Neural crest cell (in vitro differentiated cells): Measurements from ENCODE around the gene KLHL22. TPM values are rescaled to one million over a fixed set of nuclear protein-coding genes. Genes with fewer than 3 reads are reported as not detected.
A peak's percentile ranks its signal among the peaks of the same experiment; 100 is the strongest.
"Not testable (repeated sequence)": the region's sequence is repeated elsewhere in the genome, so short reads cannot be mapped to it uniquely, and the experiment has no call there.

Experiments used
- DNase-seq: peaks from one replicate; pipeline ENCODE4 v3.0.0; 2021; ENCODE audit warnings: low read depth, mixed read lengths, low spot score
- H3K27ac Mint-ChIP-seq: one replicate; pipeline ENCODE4 v1.8.0; 2021; ENCODE audit warnings: mild to moderate bottlenecking, mixed read lengths; ENCODE audit not compliant: unreplicated experiment
- H3K27me3 Mint-ChIP-seq: 2 replicates; pipeline ENCODE4 v1.8.0; 2021; ENCODE audit warnings: low read depth, mild to moderate bottlenecking, mixed read lengths
- H3K36me3 Mint-ChIP-seq: 2 replicates; pipeline ENCODE4 v1.8.0; 2021; ENCODE audit warnings: low read depth, mild to moderate bottlenecking, mixed read lengths
- H3K4me1 Mint-ChIP-seq: 2 replicates; pipeline ENCODE4 v1.8.0; 2021; ENCODE audit warnings: mixed read lengths
- H3K4me3 Mint-ChIP-seq: one replicate; pipeline ENCODE4 v1.8.0; 2021; ENCODE audit warnings: mild to moderate bottlenecking, mixed read lengths
- H3K9me3 Mint-ChIP-seq: 2 replicates; pipeline ENCODE4 v1.8.0; 2021; ENCODE audit warnings: mixed read lengths
- total RNA-seq: library from RNA; stranded (reverse); gene quantifications from 2 replicates; pipeline ENCODE4 v1.2.1, GENCODE V29; 2021
- TF ChIP-seq, protein P1 (sequence below): fragments of 200-600 bp; sonication (generic); conservative IDR thresholded peaks from 2 replicates; pipeline ENCODE4 v1.5.0; 2021; ENCODE audit warnings: antibody characterized with exemption, mild to moderate bottlenecking

KLHL22 gene
- total RNA-seq, 1 donor from 2014 or later: 48.9 TPM

GRCh38 chr22:20484948-20485683 lies 10.5 kb downstream of the KLHL22 start:
- peaks cover 20% of the 10 kb centered on the region for H3K36me3 Mint-ChIP-seq

DNA sequence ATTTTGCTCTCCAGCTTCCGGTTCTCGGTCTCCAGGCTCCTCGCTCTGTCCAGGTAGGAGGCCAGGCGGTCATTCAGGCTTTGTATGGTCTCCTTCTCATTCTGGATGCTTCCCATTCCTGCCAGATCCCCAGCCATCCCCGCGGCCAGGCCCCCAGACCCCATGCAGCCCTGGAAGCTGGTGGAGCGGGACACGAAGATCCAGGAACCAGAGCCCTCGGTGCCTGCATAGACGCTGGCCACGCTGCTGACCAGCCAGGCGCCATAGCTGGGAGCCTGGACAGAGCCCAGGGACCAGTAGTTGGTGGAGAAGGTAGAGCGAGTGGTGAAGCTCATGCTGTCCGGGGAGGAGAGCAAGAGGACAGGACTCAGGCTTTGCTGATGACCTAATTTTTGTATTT lies 11.8 kb downstream of the KLHL22 start:
- Mint-ChIP-seq H3K27me3 (no peaks in the 10 kb centered on the region), H3K4me1 (peaks cover 3% of the 10 kb centered on the region), H3K36me3 (peaks cover 27% of the 10 kb centered on the region), H3K4me3 (no peak overlapping the region), H3K27ac (no peak overlapping the region), H3K9me3 (peaks cover 5% of the 10 kb centered on the region)
- no peak for DNase-seq
- TF ChIP-seq, protein P1, sequence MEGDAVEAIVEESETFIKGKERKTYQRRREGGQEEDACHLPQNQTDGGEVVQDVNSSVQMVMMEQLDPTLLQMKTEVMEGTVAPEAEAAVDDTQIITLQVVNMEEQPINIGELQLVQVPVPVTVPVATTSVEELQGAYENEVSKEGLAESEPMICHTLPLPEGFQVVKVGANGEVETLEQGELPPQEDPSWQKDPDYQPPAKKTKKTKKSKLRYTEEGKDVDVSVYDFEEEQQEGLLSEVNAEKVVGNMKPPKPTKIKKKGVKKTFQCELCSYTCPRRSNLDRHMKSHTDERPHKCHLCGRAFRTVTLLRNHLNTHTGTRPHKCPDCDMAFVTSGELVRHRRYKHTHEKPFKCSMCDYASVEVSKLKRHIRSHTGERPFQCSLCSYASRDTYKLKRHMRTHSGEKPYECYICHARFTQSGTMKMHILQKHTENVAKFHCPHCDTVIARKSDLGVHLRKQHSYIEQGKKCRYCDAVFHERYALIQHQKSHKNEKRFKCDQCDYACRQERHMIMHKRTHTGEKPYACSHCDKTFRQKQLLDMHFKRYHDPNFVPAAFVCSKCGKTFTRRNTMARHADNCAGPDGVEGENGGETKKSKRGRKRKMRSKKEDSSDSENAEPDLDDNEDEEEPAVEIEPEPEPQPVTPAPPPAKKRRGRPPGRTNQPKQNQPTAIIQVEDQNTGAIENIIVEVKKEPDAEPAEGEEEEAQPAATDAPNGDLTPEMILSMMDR: no peak

More at GRCh38 chr22:20484948-20485683, 10.5 kb downstream of the KLHL22 start:
- DNase-seq: no peak
- no peak overlapping the region for H3K4me3 Mint-ChIP-seq
- peaks cover under 1% of the 10 kb centered on the region for H3K9me3 Mint-ChIP-seq
- no peaks in the 10 kb centered on the region for H3K27me3 Mint-ChIP-seq
- TF ChIP-seq, protein P1: no peak
- peaks cover 4% of the 10 kb centered on the region for H3K4me1 Mint-ChIP-seq
- peak overlapping the region; percentile 60 for H3K27ac Mint-ChIP-seq

DNA sequence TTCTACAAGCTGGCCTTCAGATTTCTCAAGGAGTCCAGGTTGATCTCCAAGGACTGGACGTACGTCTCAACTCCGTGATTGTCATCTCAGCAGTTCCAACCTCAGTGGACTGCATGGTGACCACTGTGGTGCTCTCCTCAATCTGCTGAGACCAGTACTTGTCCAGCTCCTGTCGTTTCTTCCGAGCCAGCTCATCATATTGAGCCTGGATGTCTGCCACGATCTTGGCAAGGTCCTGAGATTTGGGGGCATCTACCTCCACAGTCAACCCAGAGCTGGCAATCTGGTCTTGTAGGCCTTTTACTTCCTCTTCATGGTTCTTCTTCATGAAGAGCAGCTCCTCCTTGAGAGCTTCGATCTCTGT lies 12.5 kb downstream of the KLHL22 start:
- not testable (repeated sequence) for DNase-seq, H3K9me3 Mint-ChIP-seq, H3K4me1 Mint-ChIP-seq, H3K27ac Mint-ChIP-seq, H3K27me3 Mint-ChIP-seq, H3K4me3 Mint-ChIP-seq
- H3K36me3 Mint-ChIP-seq: peaks cover 27% of the 10 kb centered on the region

- peaks cover 5% of the 10 kb centered on the region for H3K9me3 Mint-ChIP-seq
- H3K27me3 Mint-ChIP-seq: no peaks in the 10 kb centered on the region
- H3K4me1 Mint-ChIP-seq: no peaks in the 10 kb centered on the region
- TF ChIP-seq, protein P1: no peak
- peaks cover 30% of the 10 kb centered on the region for H3K36me3 Mint-ChIP-seq
- no peak overlapping the region for H3K4me3 Mint-ChIP-seq
- H3K27ac Mint-ChIP-seq: no peak overlapping the region
- DNase-seq: no peak
These were observed 15.9 kb downstream of the KLHL22 start for GRCh38 chr22:20479612-20480196.

DNA sequence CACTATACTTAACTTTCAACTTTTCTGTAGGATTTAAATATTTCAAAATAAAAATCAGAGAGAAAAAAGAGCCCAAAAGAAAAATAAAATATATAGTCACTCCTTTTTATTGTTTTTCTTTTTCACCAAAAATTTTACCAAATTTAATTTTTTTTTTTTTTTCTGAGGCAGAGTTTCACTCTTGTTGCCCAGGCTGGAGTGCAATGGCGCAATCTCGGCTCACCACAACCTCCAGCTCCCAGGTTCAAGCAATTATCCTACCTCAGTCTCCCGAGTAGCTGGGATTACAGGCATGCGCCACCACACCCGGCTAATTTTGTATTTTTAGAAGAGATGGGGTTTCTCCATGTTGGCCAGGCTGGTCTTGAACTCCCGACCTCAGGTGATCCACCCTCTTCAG lies 17.5 kb downstream of the KLHL22 start:
- not testable (repeated sequence) for H3K4me3 Mint-ChIP-seq, H3K9me3 Mint-ChIP-seq, H3K4me1 Mint-ChIP-seq, H3K27me3 Mint-ChIP-seq, H3K27ac Mint-ChIP-seq, DNase-seq
- peaks cover 23% of the 10 kb centered on the region for H3K36me3 Mint-ChIP-seq

- not testable (repeated sequence) for DNase-seq, H3K4me1 Mint-ChIP-seq, H3K27me3 Mint-ChIP-seq, H3K27ac Mint-ChIP-seq, H3K4me3 Mint-ChIP-seq, H3K9me3 Mint-ChIP-seq
- H3K36me3 Mint-ChIP-seq: peaks cover 20% of the 10 kb centered on the region
These were observed 20.0 kb downstream of the KLHL22 start for GRCh38 chr22:20475569-20475968.

GRCh38 chr22:20475115-20475436 lies 20.5 kb downstream of the KLHL22 start:
- H3K27ac Mint-ChIP-seq: no peak overlapping the region
- no peaks in the 10 kb centered on the region for H3K27me3 Mint-ChIP-seq

More at GRCh38 chr22:20475115-20475436, 20.5 kb downstream of the KLHL22 start:
- peaks cover 17% of the 10 kb centered on the region for H3K36me3 Mint-ChIP-seq
- H3K4me3 Mint-ChIP-seq: no peak overlapping the region
- DNase-seq: no peak
- H3K9me3 Mint-ChIP-seq: peaks cover 4% of the 10 kb centered on the region
- TF ChIP-seq, protein P1: no peak
- no peaks in the 10 kb centered on the region for H3K4me1 Mint-ChIP-seq
